ENCODE data around the gene ABLIM3.
A peak's percentile ranks its signal among the peaks of the same experiment; 100 is the strongest.

ABLIM3 gene

GRCh38 chr5:149114403-149115312 is 26.6 kb upstream of the ABLIM3 start:
- no peak overlapping the region for H2BK5ac ChIP-seq (ENCODE audit: low read depth, low read length, poor library complexity, severe bottlenecking)
- H3K36me3 ChIP-seq (ENCODE audit: control insufficient read depth in 1 of 2, insufficient read depth in 2 of 2, low read depth in 1 of 2, low read length in 2 of 2), result no peaks in the 10 kb centered on the region
- no peaks in the 10 kb centered on the region for H3K27me3 ChIP-seq (ENCODE audit: control insufficient read depth in 1 of 2, insufficient read depth in 1 of 2, low read length in 2 of 2)
- no peak overlapping the region for H3K27ac ChIP-seq (ENCODE audit: low read length, poor library complexity, severe bottlenecking)
- DNase-seq, result peak; percentile 86
- H2BK120ac ChIP-seq (ENCODE audit: low read depth, low read length), result no peak overlapping the region
- H3K23ac ChIP-seq (ENCODE audit: low read length in 2 of 2), result no peak overlapping the region
- no peak overlapping the region for H3K18ac ChIP-seq (ENCODE audit: low read depth in 1 of 2, low read length in 2 of 2)
- H2BK15ac ChIP-seq (ENCODE audit: low read depth, poor library complexity, severe bottlenecking), result no peak overlapping the region
- H3K4ac ChIP-seq (ENCODE audit: low read depth in 1 of 2, low read length in 2 of 2), result no peak overlapping the region
- no peak overlapping the region for H2AFZ ChIP-seq (ENCODE audit: low read depth, low read length)
- no peak overlapping the region for H3K14ac ChIP-seq (ENCODE audit: low read length in 2 of 2)
- no peaks in the 10 kb centered on the region for H3K9me3 ChIP-seq (ENCODE audit: control insufficient read depth, low read length)
- H3K4me2 ChIP-seq (ENCODE audit: low read length, poor library complexity, severe bottlenecking), result no peak overlapping the region
- H3K4me1 ChIP-seq (ENCODE audit: control insufficient read depth, insufficient read depth, low read depth, low read length), result no peaks in the 10 kb centered on the region
- no peak overlapping the region for H2BK12ac ChIP-seq (ENCODE audit: low read length in 2 of 2)
- no peaks in the 10 kb centered on the region for H3K79me1 ChIP-seq (replicated peaks; ENCODE audit: low read length, poor library complexity, severe bottlenecking)
- WGBS, result 50% methylated on average over 7 of the region's 7 CpGs
- no peak overlapping the region for H3K4me3 ChIP-seq (ENCODE audit: insufficient read depth in 1 of 2, low read depth in 1 of 2, low read length in 2 of 2)
- H2AK5ac ChIP-seq (ENCODE audit: low read length, severe bottlenecking), result no peak overlapping the region
- H3K9ac ChIP-seq (ENCODE audit: low read length), result peak overlapping the region; percentile 50
- no peak overlapping the region for H4K8ac ChIP-seq (ENCODE audit: low read length)
- no peak overlapping the region for H4K91ac ChIP-seq (ENCODE audit: low read length)

- H4K91ac ChIP-seq (ENCODE audit: low read length), result no peak overlapping the region
- H3K4me1 ChIP-seq (ENCODE audit: control insufficient read depth, insufficient read depth, low read depth, low read length), result no peaks in the 10 kb centered on the region
- H3K27me3 ChIP-seq (ENCODE audit: control insufficient read depth in 1 of 2, insufficient read depth in 1 of 2, low read length in 2 of 2), result peaks cover 0 to 9% of the 10 kb centered on the region in 2 experiments
- H2AFZ ChIP-seq (ENCODE audit: low read depth, low read length), result no peak overlapping the region
- H2BK5ac ChIP-seq (ENCODE audit: low read depth, low read length, poor library complexity, severe bottlenecking), result no peak overlapping the region
- no peaks in the 10 kb centered on the region for H3K9me3 ChIP-seq (ENCODE audit: control insufficient read depth, low read length)
- H3K79me1 ChIP-seq (replicated peaks; ENCODE audit: low read length, poor library complexity, severe bottlenecking), result no peaks in the 10 kb centered on the region
- no peak overlapping the region for H3K4ac ChIP-seq (ENCODE audit: low read depth in 1 of 2, low read length in 2 of 2)
- no peak overlapping the region for H2BK12ac ChIP-seq (ENCODE audit: low read length in 2 of 2)
- no peaks in the 10 kb centered on the region for H3K36me3 ChIP-seq (ENCODE audit: control insufficient read depth in 1 of 2, insufficient read depth in 2 of 2, low read depth in 1 of 2, low read length in 2 of 2)
- no peak overlapping the region for H3K14ac ChIP-seq (ENCODE audit: low read length in 2 of 2)
- WGBS, result 100% methylated on average over 1 of the region's 1 CpG
- H3K4me3 ChIP-seq (ENCODE audit: insufficient read depth in 1 of 2, low read depth in 1 of 2, low read length in 2 of 2), result no peak overlapping the region
- H3K18ac ChIP-seq (ENCODE audit: low read depth in 1 of 2, low read length in 2 of 2), result no peak overlapping the region
- no peak overlapping the region for H4K8ac ChIP-seq (ENCODE audit: low read length)
- no peak overlapping the region for H3K27ac ChIP-seq (ENCODE audit: low read length, poor library complexity, severe bottlenecking)
- no peak overlapping the region for H2BK120ac ChIP-seq (ENCODE audit: low read depth, low read length)
- no peak overlapping the region for H3K9ac ChIP-seq (ENCODE audit: low read length)
- H3K4me2 ChIP-seq (ENCODE audit: low read length, poor library complexity, severe bottlenecking), result no peak overlapping the region
- H3K23ac ChIP-seq (ENCODE audit: low read length in 2 of 2), result no peak overlapping the region
- no peak overlapping the region for H2BK15ac ChIP-seq (ENCODE audit: low read depth, poor library complexity, severe bottlenecking)
- H2AK5ac ChIP-seq (ENCODE audit: low read length, severe bottlenecking), result no peak overlapping the region
- DNase-seq, result no peak
These were observed 23.3 kb upstream of the ABLIM3 start for GRCh38 chr5:149117970-149118369.

GRCh38 chr5:149118463-149118862 is 22.8 kb upstream of the ABLIM3 start:
- no peak overlapping the region for H4K91ac ChIP-seq (ENCODE audit: low read length)
- no peak overlapping the region for H2BK5ac ChIP-seq (ENCODE audit: low read depth, low read length, poor library complexity, severe bottlenecking)
- no peak overlapping the region for H3K14ac ChIP-seq (ENCODE audit: low read length in 2 of 2)
- no peak overlapping the region for H2AFZ ChIP-seq (ENCODE audit: low read depth, low read length)
- H3K4me1 ChIP-seq (ENCODE audit: control insufficient read depth, insufficient read depth, low read depth, low read length), result no peaks in the 10 kb centered on the region
- no peaks in the 10 kb centered on the region for H3K9me3 ChIP-seq (ENCODE audit: control insufficient read depth, low read length)
- H3K79me1 ChIP-seq (replicated peaks; ENCODE audit: low read length, poor library complexity, severe bottlenecking), result no peaks in the 10 kb centered on the region
- H3K23ac ChIP-seq (ENCODE audit: low read length in 2 of 2), result no peak overlapping the region
- H3K4me3 ChIP-seq (ENCODE audit: insufficient read depth in 1 of 2, low read depth in 1 of 2, low read length in 2 of 2), result no peak overlapping the region
- H2BK12ac ChIP-seq (ENCODE audit: low read length in 2 of 2), result no peak overlapping the region
- H3K9ac ChIP-seq (ENCODE audit: low read length), result no peak overlapping the region
- no peak overlapping the region for H3K4ac ChIP-seq (ENCODE audit: low read depth in 1 of 2, low read length in 2 of 2)
- H3K36me3 ChIP-seq (ENCODE audit: control insufficient read depth in 1 of 2, insufficient read depth in 2 of 2, low read depth in 1 of 2, low read length in 2 of 2), result no peaks in the 10 kb centered on the region
- H2BK15ac ChIP-seq (ENCODE audit: low read depth, poor library complexity, severe bottlenecking), result no peak overlapping the region
- no peak overlapping the region for H3K27ac ChIP-seq (ENCODE audit: low read length, poor library complexity, severe bottlenecking)
- no peak overlapping the region for H2AK5ac ChIP-seq (ENCODE audit: low read length, severe bottlenecking)
- H3K18ac ChIP-seq (ENCODE audit: low read depth in 1 of 2, low read length in 2 of 2), result no peak overlapping the region
- DNase-seq, result no peak
- H3K4me2 ChIP-seq (ENCODE audit: low read length, poor library complexity, severe bottlenecking), result no peak overlapping the region
- peaks cover 0 to 9% of the 10 kb centered on the region in 2 experiments for H3K27me3 ChIP-seq (ENCODE audit: control insufficient read depth in 1 of 2, insufficient read depth in 1 of 2, low read length in 2 of 2)
- no peak overlapping the region for H4K8ac ChIP-seq (ENCODE audit: low read length)
- no peak overlapping the region for H2BK120ac ChIP-seq (ENCODE audit: low read depth, low read length)

GRCh38 chr5:149121145-149121544 is 20.1 kb upstream of the ABLIM3 start:
- Histone ChIP-seq H3K14ac (ENCODE audit: low read length in 2 of 2) (no peak overlapping the region), H2BK5ac (ENCODE audit: low read depth, low read length, poor library complexity, severe bottlenecking) (no peak overlapping the region), H3K18ac (ENCODE audit: low read depth in 1 of 2, low read length in 2 of 2) (no peak overlapping the region), H3K4me2 (ENCODE audit: low read length, poor library complexity, severe bottlenecking) (no peak overlapping the region), H4K8ac (ENCODE audit: low read length) (no peak overlapping the region), H3K23ac (ENCODE audit: low read length in 2 of 2) (no peak overlapping the region), H4K91ac (ENCODE audit: low read length) (no peak overlapping the region), H3K79me1 (replicated peaks; ENCODE audit: low read length, poor library complexity, severe bottlenecking) (no peaks in the 10 kb centered on the region), H3K27ac (ENCODE audit: low read length, poor library complexity, severe bottlenecking) (no peak overlapping the region), H2BK12ac (ENCODE audit: low read length in 2 of 2) (peak overlapping the region in 1 of 2 experiments; percentile 39), H3K9me3 (ENCODE audit: control insufficient read depth, low read length) (no peaks in the 10 kb centered on the region), H2AFZ (ENCODE audit: low read depth, low read length) (no peak overlapping the region), H2BK120ac (ENCODE audit: low read depth, low read length) (no peak overlapping the region), H3K4me1 (ENCODE audit: control insufficient read depth, insufficient read depth, low read depth, low read length) (no peaks in the 10 kb centered on the region), H3K4me3 (ENCODE audit: insufficient read depth in 1 of 2, low read depth in 1 of 2, low read length in 2 of 2) (no peak overlapping the region), H2BK15ac (ENCODE audit: low read depth, poor library complexity, severe bottlenecking) (no peak overlapping the region), H3K4ac (ENCODE audit: low read depth in 1 of 2, low read length in 2 of 2) (no peak overlapping the region), H3K36me3 (ENCODE audit: control insufficient read depth in 1 of 2, insufficient read depth in 2 of 2, low read depth in 1 of 2, low read length in 2 of 2) (no peaks in the 10 kb centered on the region), H3K9ac (ENCODE audit: low read length) (no peak overlapping the region), H2AK5ac (ENCODE audit: low read length, severe bottlenecking) (no peak overlapping the region), H3K27me3 (ENCODE audit: control insufficient read depth in 1 of 2, insufficient read depth in 1 of 2, low read length in 2 of 2) (peaks cover 0 to 9% of the 10 kb centered on the region in 2 experiments)
- 40% methylated on average over 2 of the region's 2 CpGs for WGBS
- DNase-seq, result no peak

Measured in mesenchymal stem cell (in vitro differentiated cells and primary cell).